IPS-18c (cell line): Measurements from ENCODE around the gene SLC6A3.

Experiments
- H3K4me3 ChIP-seq: 2 replicates; pipeline ENCODE4 v1.7.0; 2013; ENCODE audit warnings: low read depth, mild to moderate bottlenecking, low read length, moderate library complexity; ENCODE audit not compliant: insufficient read depth
- H3K9me3 ChIP-seq: one replicate; pipeline ENCODE4 v1.6.1; 2013; ENCODE audit warnings: mild to moderate bottlenecking, low read length, moderate library complexity; ENCODE audit not compliant: control insufficient read depth, insufficient read depth

The SLC6A3 gene

GRCh38 chr5:1406681-1407640 lies 38.3 kb downstream of the SLC6A3 start:
- Histone ChIP-seq H3K9me3 (peaks cover 3% of the 10 kb centered on the region), H3K4me3 (no peak overlapping the region)

- peaks cover 1% of the 10 kb centered on the region for H3K9me3 ChIP-seq
- no peak overlapping the region for H3K4me3 ChIP-seq
These were observed 39.4 kb downstream of the SLC6A3 start for GRCh38 chr5:1405539-1406530.

- no peak overlapping the region for H3K4me3 ChIP-seq
- H3K9me3 ChIP-seq, result no peaks in the 10 kb centered on the region
These were observed 40.1 kb downstream of the SLC6A3 start for GRCh38 chr5:1405121-1405520.

- H3K9me3 ChIP-seq, result peaks cover 2% of the 10 kb centered on the region
- H3K4me3 ChIP-seq, result no peak overlapping the region
These were observed 41.2 kb downstream of the SLC6A3 start for GRCh38 chr5:1404062-1404461.

GRCh38 chr5:1402611-1403255 lies 42.5 kb downstream of the SLC6A3 start:
- peaks cover 2% of the 10 kb centered on the region for H3K9me3 ChIP-seq
- no peak overlapping the region for H3K4me3 ChIP-seq

- Histone ChIP-seq H3K9me3 (peaks cover 2% of the 10 kb centered on the region), H3K4me3 (no peak overlapping the region)
These were observed 43.6 kb downstream of the SLC6A3 start for GRCh38 chr5:1401536-1402138.

GRCh38 chr5:1400936-1401335 lies 44.3 kb downstream of the SLC6A3 start:
- peaks cover 2% of the 10 kb centered on the region for H3K9me3 ChIP-seq
- no peak overlapping the region for H3K4me3 ChIP-seq

- no peak overlapping the region for H3K4me3 ChIP-seq
- peaks cover 2% of the 10 kb centered on the region for H3K9me3 ChIP-seq
These were observed 44.9 kb downstream of the SLC6A3 start for GRCh38 chr5:1400211-1400855.

GRCh38 chr5:1399737-1400136 lies 45.5 kb downstream of the SLC6A3 start:
- peaks cover 2% of the 10 kb centered on the region for H3K9me3 ChIP-seq
- H3K4me3 ChIP-seq, result no peak overlapping the region

GRCh38 chr5:1396293-1396816 lies 48.9 kb downstream of the SLC6A3 start:
- Histone ChIP-seq H3K9me3 (peaks cover 2% of the 10 kb centered on the region), H3K4me3 (no peak overlapping the region)

- peaks cover 2% of the 10 kb centered on the region for H3K9me3 ChIP-seq
- H3K4me3 ChIP-seq, result no peak overlapping the region
These were observed 50.1 kb downstream of the SLC6A3 start for GRCh38 chr5:1394881-1395860.

GRCh38 chr5:1393571-1394501 lies 51.4 kb downstream of the SLC6A3 start:
- Histone ChIP-seq H3K4me3 (no peak overlapping the region), H3K9me3 (no peaks in the 10 kb centered on the region)

GRCh38 chr5:1392801-1393565 lies 52.3 kb downstream of the SLC6A3 start:
- H3K4me3 ChIP-seq, result no peak overlapping the region
- no peaks in the 10 kb centered on the region for H3K9me3 ChIP-seq

- Histone ChIP-seq H3K4me3 (no peak overlapping the region), H3K9me3 (no peaks in the 10 kb centered on the region)
These were observed 53.0 kb downstream of the SLC6A3 start for GRCh38 chr5:1392261-1392660.
